ENCODE data around the gene ARFGEF3. TPM values are rescaled to one million over a fixed set of nuclear protein-coding genes. Genes with fewer than 3 reads are reported as not detected.

Gene ARFGEF3
- total RNA-seq, 5 donors from 2014 or later (not counting 1 experiment from before 2014, with no cell fraction given): 0.09 to 0.12 (median 0.10) TPM; not detected in 2

- no peaks in the 10 kb centered on the region for H3K36me3 ChIP-seq (ENCODE audit: control insufficient read depth in 2 of 2, extremely low read depth in 1 of 2, insufficient read depth in 1 of 2, low read length in 1 of 2)
- ChIA-PET CTCF (interaction anchor here in 1 of 2 donors (0.7 kb wide), 1 partner anchor 635 kb away, joined by 8 read pairs; no protein-coding TSS in a partner anchor), POLR2A (no interaction called here)
- no peaks in the 10 kb centered on the region for H3K9me3 Mint-ChIP-seq
- DNase-seq: no peak
- H3K4me3 Mint-ChIP-seq: no peak overlapping the region
- H3K4me1 Mint-ChIP-seq: no peaks in the 10 kb centered on the region
- H3K27me3 Mint-ChIP-seq: peaks cover 11 to 21% of the 10 kb centered on the region in 2 donors
- H3K36me3 Mint-ChIP-seq: no peaks in the 10 kb centered on the region
- no peaks in the 10 kb centered on the region for H3K27me3 ChIP-seq (replicated peaks in 1 of 2; ENCODE audit: control insufficient read depth in 2 of 2, extremely low read depth in 1 of 2, insufficient read depth in 2 of 2, low read length in 1 of 2)
- no peaks in the 10 kb centered on the region for H3K9me3 ChIP-seq
- no peaks in the 10 kb centered on the region for H3K4me1 ChIP-seq (ENCODE audit: control insufficient read depth in 1 of 2, extremely low read depth in 1 of 2, insufficient read depth in 2 of 2, low read length in 2 of 2)
- ATAC-seq (replicated peaks in 1 of 4): no peak
- WGBS (ENCODE audit: insufficient coverage): 88% methylated on average over 1 of the region's 4 CpGs
- no peak overlapping the region for H3K27ac ChIP-seq (ENCODE audit: low read length)
- no peak overlapping the region for H3K4me3 ChIP-seq (ENCODE audit: control insufficient read depth in 1 of 2, extremely low read depth in 1 of 2, low read length in 1 of 2)
- no peak overlapping the region for H3K27ac Mint-ChIP-seq
These were observed 32.5 kb downstream of the ARFGEF3 start for GRCh38 chr6:138194287-138194686.

DNA sequence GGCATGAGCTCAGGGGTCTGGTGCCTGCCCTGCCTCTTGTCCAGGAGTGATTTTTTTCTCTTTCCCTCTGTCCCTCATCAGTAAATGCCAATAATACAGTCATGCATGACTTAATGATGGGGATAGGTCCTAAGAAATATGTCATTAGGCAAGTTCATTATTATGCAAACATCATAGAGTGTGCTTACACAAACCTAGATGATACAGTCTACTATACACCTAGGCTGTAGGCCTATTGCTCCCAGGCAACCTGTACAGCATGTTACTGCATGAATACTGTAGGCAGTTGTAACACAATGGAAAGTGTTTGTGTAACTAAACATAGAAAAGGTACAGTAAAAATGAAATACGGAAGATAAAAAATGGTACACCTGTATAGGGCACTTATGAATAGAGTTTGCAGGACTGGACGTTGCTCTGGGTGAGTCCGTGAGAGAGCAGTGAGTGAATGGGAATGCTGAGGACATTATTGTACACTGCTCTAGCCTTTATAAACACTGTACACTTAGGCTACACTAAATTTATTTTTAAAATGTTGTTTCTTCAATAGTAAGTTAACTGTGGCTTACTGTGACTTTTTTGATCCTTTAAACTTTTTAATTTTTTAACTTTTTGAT lies 34.5 kb downstream of the ARFGEF3 start:
- Mint-ChIP-seq H3K27ac (no peak overlapping the region), H3K9me3 (no peaks in the 10 kb centered on the region), H3K36me3 (no peaks in the 10 kb centered on the region), H3K4me3 (no peak overlapping the region), H3K4me1 (no peaks in the 10 kb centered on the region), H3K27me3 (peaks cover 11 to 22% of the 10 kb centered on the region in 2 donors)
- H3K36me3 ChIP-seq (ENCODE audit: control insufficient read depth in 2 of 2, extremely low read depth in 1 of 2, insufficient read depth in 1 of 2, low read length in 1 of 2): no peaks in the 10 kb centered on the region
- no peaks in the 10 kb centered on the region for H3K9me3 ChIP-seq
- H3K4me3 ChIP-seq (ENCODE audit: control insufficient read depth in 1 of 2, extremely low read depth in 1 of 2, low read length in 1 of 2): no peak overlapping the region
- no peaks in the 10 kb centered on the region for H3K27me3 ChIP-seq (replicated peaks in 1 of 2; ENCODE audit: control insufficient read depth in 2 of 2, extremely low read depth in 1 of 2, insufficient read depth in 2 of 2, low read length in 1 of 2)
- WGBS (ENCODE audit: insufficient coverage): no CpG with 5 or more reads among the region's 3 CpGs
- no peak for ATAC-seq (replicated peaks in 1 of 4)
- H3K27ac ChIP-seq (ENCODE audit: low read length): no peak overlapping the region
- POLR2A ChIA-PET: no interaction called here
- CTCF ChIA-PET: no interaction called here
- H3K4me1 ChIP-seq (ENCODE audit: control insufficient read depth in 1 of 2, extremely low read depth in 1 of 2, insufficient read depth in 2 of 2, low read length in 2 of 2): no peaks in the 10 kb centered on the region
- DNase-seq: no peak

DNA sequence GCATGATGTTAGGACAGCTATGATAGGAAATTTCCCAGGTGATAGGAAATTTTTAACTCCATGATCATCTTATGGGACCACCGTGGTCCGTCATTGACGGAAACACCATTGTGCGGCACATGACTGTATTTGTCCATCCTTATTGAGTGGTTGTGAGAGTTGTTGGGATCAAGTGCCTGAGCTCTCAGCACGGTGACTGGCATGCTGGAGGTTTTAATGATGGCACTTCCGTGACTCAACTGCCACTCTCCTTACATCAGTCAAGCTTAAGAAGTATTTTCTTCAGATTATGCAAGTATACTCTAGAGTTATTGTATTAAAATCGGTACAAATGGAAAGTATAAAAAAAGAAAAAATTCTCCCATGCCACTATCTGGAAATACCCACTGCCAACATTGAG lies 35.8 kb downstream of the ARFGEF3 start:
- no peaks in the 10 kb centered on the region for H3K27me3 ChIP-seq (replicated peaks in 1 of 2; ENCODE audit: control insufficient read depth in 2 of 2, extremely low read depth in 1 of 2, insufficient read depth in 2 of 2, low read length in 1 of 2)
- CTCF ChIA-PET: interaction anchor here in 1 of 2 donors (0.6 kb wide), 1 partner anchor 428 kb away, joined by 5 read pairs; no protein-coding TSS in a partner anchor
- no peaks in the 10 kb centered on the region for H3K36me3 Mint-ChIP-seq
- no peak for DNase-seq
- H3K27me3 Mint-ChIP-seq: peaks cover 7 to 17% of the 10 kb centered on the region in 2 donors
- POLR2A ChIA-PET: no interaction called here
- H3K27ac ChIP-seq (ENCODE audit: low read length): no peak overlapping the region
- no peaks in the 10 kb centered on the region for H3K4me1 Mint-ChIP-seq
- H3K9me3 ChIP-seq: no peaks in the 10 kb centered on the region
- no peaks in the 10 kb centered on the region for H3K36me3 ChIP-seq (ENCODE audit: control insufficient read depth in 2 of 2, extremely low read depth in 1 of 2, insufficient read depth in 1 of 2, low read length in 1 of 2)
- H3K4me3 ChIP-seq (ENCODE audit: control insufficient read depth in 1 of 2, extremely low read depth in 1 of 2, low read length in 1 of 2): no peak overlapping the region
- H3K4me3 Mint-ChIP-seq: no peak overlapping the region
- no peaks in the 10 kb centered on the region for H3K9me3 Mint-ChIP-seq
- no peak overlapping the region for H3K27ac Mint-ChIP-seq
- WGBS (ENCODE audit: insufficient coverage): no CpG with 5 or more reads among the region's 7 CpGs
- no peak for ATAC-seq (replicated peaks in 1 of 4)
- no peaks in the 10 kb centered on the region for H3K4me1 ChIP-seq (ENCODE audit: control insufficient read depth in 1 of 2, extremely low read depth in 1 of 2, insufficient read depth in 2 of 2, low read length in 2 of 2)

DNA sequence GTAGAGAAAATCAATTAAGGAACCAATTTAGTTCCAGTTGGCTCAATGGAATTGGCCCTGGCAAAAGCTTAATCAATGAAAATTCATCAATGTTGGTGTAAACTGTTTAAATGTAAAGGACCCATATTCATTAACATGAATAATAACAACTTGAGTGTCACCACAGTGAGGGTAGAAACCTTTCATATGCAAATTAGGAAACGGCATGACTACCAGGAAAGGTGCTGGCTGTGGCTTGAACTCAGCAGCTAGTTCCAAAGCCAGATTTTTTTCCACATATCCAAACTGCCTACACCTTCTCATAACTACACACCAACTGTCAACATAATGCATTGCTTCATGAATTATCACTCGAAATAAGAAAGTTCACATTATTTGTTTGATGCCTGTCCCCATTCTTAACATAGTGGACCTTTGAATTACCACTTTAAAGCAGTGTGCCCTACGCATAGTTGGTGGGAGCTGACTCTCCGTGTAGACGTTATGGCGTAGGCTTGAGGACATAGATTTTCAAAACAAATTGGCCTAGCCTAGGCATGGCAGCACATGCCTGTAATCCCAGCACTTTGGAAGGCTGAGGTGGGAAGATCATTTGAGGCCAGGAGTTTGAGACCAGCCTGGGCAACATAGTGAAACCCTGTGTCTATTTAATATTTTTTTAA lies 36.8 kb downstream of the ARFGEF3 start:
- ATAC-seq (replicated peaks in 1 of 4): no peak
- no peak for DNase-seq
- H3K9me3 Mint-ChIP-seq: no peaks in the 10 kb centered on the region
- Histone ChIP-seq H3K4me1 (ENCODE audit: control insufficient read depth in 1 of 2, extremely low read depth in 1 of 2, insufficient read depth in 2 of 2, low read length in 2 of 2) (no peaks in the 10 kb centered on the region), H3K27me3 (replicated peaks in 1 of 2; ENCODE audit: control insufficient read depth in 2 of 2, extremely low read depth in 1 of 2, insufficient read depth in 2 of 2, low read length in 1 of 2) (peaks cover 0 to 1% of the 10 kb centered on the region in 2 experiments), H3K36me3 (ENCODE audit: control insufficient read depth in 2 of 2, extremely low read depth in 1 of 2, insufficient read depth in 1 of 2, low read length in 1 of 2) (no peaks in the 10 kb centered on the region), H3K4me3 (ENCODE audit: control insufficient read depth in 1 of 2, extremely low read depth in 1 of 2, low read length in 1 of 2) (no peak overlapping the region), H3K9me3 (no peaks in the 10 kb centered on the region), H3K27ac (ENCODE audit: low read length) (no peak overlapping the region)
- no peak overlapping the region for H3K27ac Mint-ChIP-seq
- ChIA-PET CTCF (no interaction called here), POLR2A (no interaction called here)
- H3K4me1 Mint-ChIP-seq: no peaks in the 10 kb centered on the region
- no peak overlapping the region for H3K4me3 Mint-ChIP-seq
- peaks cover 7 to 22% of the 10 kb centered on the region in 2 donors for H3K27me3 Mint-ChIP-seq
- WGBS (ENCODE audit: insufficient coverage): 75% methylated on average over 6 of the region's 6 CpGs
- no peaks in the 10 kb centered on the region for H3K36me3 Mint-ChIP-seq

DNA sequence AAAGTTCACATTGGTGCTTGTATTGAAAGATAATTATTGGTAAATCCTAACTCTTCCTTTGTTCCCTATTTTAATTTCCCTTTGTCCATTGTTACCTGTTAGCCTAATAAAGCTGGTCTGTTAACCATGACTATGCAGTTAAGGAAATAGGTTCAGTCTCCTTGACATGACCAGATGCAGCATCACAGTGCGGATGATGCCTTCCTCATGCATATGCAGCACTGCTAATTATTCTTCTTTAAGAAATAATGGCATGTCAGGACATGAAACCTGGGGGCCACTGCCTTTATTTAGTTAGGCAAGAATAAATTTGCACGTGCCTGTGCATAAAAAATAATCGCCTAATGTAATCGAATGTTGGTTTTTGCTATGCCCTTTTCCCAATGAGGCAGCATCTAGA lies 40.1 kb downstream of the ARFGEF3 start:
- WGBS (ENCODE audit: insufficient coverage): 86% methylated on average over 3 of the region's 4 CpGs
- DNase-seq: no peak
- no peaks in the 10 kb centered on the region for H3K9me3 ChIP-seq
- ATAC-seq (replicated peaks in 1 of 4): no peak
- no peaks in the 10 kb centered on the region for H3K4me1 ChIP-seq (ENCODE audit: control insufficient read depth in 1 of 2, extremely low read depth in 1 of 2, insufficient read depth in 2 of 2, low read length in 2 of 2)
- POLR2A ChIA-PET: no interaction called here
- no peaks in the 10 kb centered on the region for H3K36me3 ChIP-seq (ENCODE audit: control insufficient read depth in 2 of 2, extremely low read depth in 1 of 2, insufficient read depth in 1 of 2, low read length in 1 of 2)
- CTCF ChIA-PET: no interaction called here
- Mint-ChIP-seq H3K9me3 (no peaks in the 10 kb centered on the region), H3K36me3 (no peaks in the 10 kb centered on the region), H3K4me1 (no peaks in the 10 kb centered on the region), H3K27me3 (peaks cover 12 to 26% of the 10 kb centered on the region in 2 donors), H3K4me3 (no peak overlapping the region), H3K27ac (no peak overlapping the region)
- peaks cover 3 to 5% of the 10 kb centered on the region in 2 experiments for H3K27me3 ChIP-seq (replicated peaks in 1 of 2; ENCODE audit: control insufficient read depth in 2 of 2, extremely low read depth in 1 of 2, insufficient read depth in 2 of 2, low read length in 1 of 2)
- no peak overlapping the region for H3K4me3 ChIP-seq (ENCODE audit: control insufficient read depth in 1 of 2, extremely low read depth in 1 of 2, low read length in 1 of 2)
- H3K27ac ChIP-seq (ENCODE audit: low read length): no peak overlapping the region

GRCh38 chr6:138203315-138203714 lies 41.6 kb downstream of the ARFGEF3 start:
- Histone ChIP-seq H3K9me3 (no peaks in the 10 kb centered on the region), H3K27me3 (replicated peaks in 1 of 2; ENCODE audit: control insufficient read depth in 2 of 2, extremely low read depth in 1 of 2, insufficient read depth in 2 of 2, low read length in 1 of 2) (peaks cover 3 to 5% of the 10 kb centered on the region in 2 experiments), H3K4me1 (ENCODE audit: control insufficient read depth in 1 of 2, extremely low read depth in 1 of 2, insufficient read depth in 2 of 2, low read length in 2 of 2) (no peaks in the 10 kb centered on the region), H3K27ac (ENCODE audit: low read length) (no peak overlapping the region), H3K36me3 (ENCODE audit: control insufficient read depth in 2 of 2, extremely low read depth in 1 of 2, insufficient read depth in 1 of 2, low read length in 1 of 2) (no peaks in the 10 kb centered on the region), H3K4me3 (ENCODE audit: control insufficient read depth in 1 of 2, extremely low read depth in 1 of 2, low read length in 1 of 2) (no peak overlapping the region)
- Mint-ChIP-seq H3K27ac (no peak overlapping the region), H3K27me3 (peaks cover 15 to 26% of the 10 kb centered on the region in 2 donors), H3K4me3 (no peak overlapping the region), H3K9me3 (no peaks in the 10 kb centered on the region), H3K36me3 (no peaks in the 10 kb centered on the region), H3K4me1 (no peaks in the 10 kb centered on the region)
- 62% methylated on average over 1 of the region's 2 CpGs for WGBS (ENCODE audit: insufficient coverage)
- ChIA-PET CTCF (no interaction called here), POLR2A (no interaction called here)
- ATAC-seq (replicated peaks in 1 of 4) (no peak), DNase-seq (no peak)
